HEK293T (cell line): Measurements from ENCODE around the gene KLC4.

ENCODE experiments used
- BHLHE40 ChIP-seq: fragments of 450-650 bp; IDR thresholded peaks from 2 replicates; pipeline ENCODE4 v1.6.1; 2016; ENCODE audit warnings: mild to moderate bottlenecking, moderate library complexity, borderline replicate concordance
- ELF4 ChIP-seq: fragments of 450-650 bp; IDR thresholded peaks from 2 replicates; pipeline ENCODE4 v1.6.1; 2017; ENCODE audit warnings: antibody characterized with exemption
- FOXA1 ChIP-seq: fragments of 450-650 bp; IDR thresholded peaks from 2 replicates; pipeline ENCODE4 v1.6.1; 2016; ENCODE audit warnings: mild to moderate bottlenecking
- FOXK2 ChIP-seq: fragments of 450-650 bp; IDR thresholded peaks from 2 replicates; pipeline ENCODE4 v1.6.1; 2016; ENCODE audit warnings: mild to moderate bottlenecking
- FOXM1 ChIP-seq: fragments of 450-650 bp; IDR thresholded peaks from 2 replicates; pipeline ENCODE4 v1.6.1; 2017; ENCODE audit warnings: mild to moderate bottlenecking, borderline replicate concordance
- HDGF ChIP-seq: fragments of 450-650 bp; IDR thresholded peaks from 2 replicates; pipeline ENCODE4 v1.6.1; 2017; ENCODE audit warnings: antibody characterized with exemption, borderline replicate concordance
- LEF1 ChIP-seq: fragments of 450-650 bp; IDR thresholded peaks from 2 replicates; pipeline ENCODE4 v1.6.1; 2017; ENCODE audit warnings: mild to moderate bottlenecking, borderline replicate concordance
- NFRKB ChIP-seq: fragments of 450-650 bp; IDR thresholded peaks from 2 replicates; pipeline ENCODE4 v1.6.1; 2016; ENCODE audit warnings: mild to moderate bottlenecking, moderate library complexity
- SP1 ChIP-seq: fragments of 450-650 bp; IDR thresholded peaks from 2 replicates; pipeline ENCODE4 v1.6.1; 2017
- TARDBP ChIP-seq: fragments of 450-650 bp; IDR thresholded peaks from 2 replicates; pipeline ENCODE4 v1.6.1; 2016

DNA sequence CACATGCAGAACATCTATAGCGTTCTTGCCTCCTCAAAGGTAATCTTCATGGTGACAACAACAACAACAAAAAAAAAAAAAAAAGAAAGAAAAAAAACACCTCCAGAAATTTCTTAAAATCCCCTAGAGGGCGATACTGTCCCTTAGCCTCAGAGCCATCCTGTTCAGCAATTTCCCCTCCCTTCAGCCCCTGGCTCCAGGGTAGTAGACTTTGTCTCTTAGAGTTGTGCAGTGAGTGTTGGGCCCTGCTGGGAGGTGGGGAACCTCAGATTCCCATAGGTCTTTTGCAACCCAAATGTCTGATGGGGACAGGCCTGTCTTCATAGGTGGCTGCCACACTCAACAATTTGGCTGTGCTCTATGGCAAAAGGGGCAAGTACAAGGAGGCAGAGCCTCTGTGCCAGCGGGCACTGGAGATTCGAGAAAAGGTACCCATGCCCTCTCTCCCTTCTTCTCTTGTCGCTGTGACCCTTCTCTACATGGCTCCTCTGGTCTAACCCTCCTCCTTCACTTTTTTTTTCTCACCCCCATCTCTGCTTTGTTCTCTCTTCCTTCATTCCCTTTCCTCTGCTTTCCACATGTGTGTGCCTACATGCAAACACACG, 10.7 kb downstream of the KLC4 start:
- TF ChIP-seq FOXA1 (no peak), BHLHE40 (no peak), NFRKB (no peak), FOXM1 (no peak), LEF1 (no peak), SP1 (no peak), FOXK2 (no peak), ELF4 (no peak), TARDBP (no peak), HDGF (no peak)
